ELR (cell line): ENCODE results near the gene TRAF2.

ENCODE experiments used
- DNase-seq: peaks from one replicate; pipeline ENCODE4 v3.0.0-alpha.2; 2015; ENCODE audit warnings: low read depth

Gene TRAF2

GRCh38 chr9:136949817-136950655 is 63.7 kb downstream of the TRAF2 start:
- peak; percentile 88 for DNase-seq

- DNase-seq: peak; percentile 23
Observed at GRCh38 chr9:136950656-136951276, 64.5 kb downstream of the TRAF2 start.

- no peak for DNase-seq
Observed at GRCh38 chr9:136951541-136952320, 65.4 kb downstream of the TRAF2 start, which contains the start of gene LCN12. Gene LCN12 (plus strand): TSS chr9:136952273. CDS start chr9:136952328, 55 bp downstream.

GRCh38 chr9:136952321-136952850 is 66.1 kb downstream of the TRAF2 start:
- DNase-seq: no peak

GRCh38 chr9:136952876-136953770 is 66.8 kb downstream of the TRAF2 start:
- DNase-seq: no peak

GRCh38 chr9:136953771-136954269 is 67.5 kb downstream of the TRAF2 start:
- DNase-seq: no peak

- DNase-seq: no peak
Observed at GRCh38 chr9:136954270-136955083, 68.2 kb downstream of the TRAF2 start.

GRCh38 chr9:136955202-136955942 is 69.1 kb downstream of the TRAF2 start:
- DNase-seq: no peak

- DNase-seq: no peak
Observed at GRCh38 chr9:136955943-136956335, 69.6 kb downstream of the TRAF2 start.

- no peak for DNase-seq
Observed at GRCh38 chr9:136956604-136957003, 70.3 kb downstream of the TRAF2 start.

GRCh38 chr9:136957461-136957860 is 71.1 kb downstream of the TRAF2 start:
- no peak for DNase-seq

- no peak for DNase-seq
Observed at GRCh38 chr9:136957901-136958300, 71.6 kb downstream of the TRAF2 start.

GRCh38 chr9:136958473-136958872 is 72.2 kb downstream of the TRAF2 start:
- no peak for DNase-seq

GRCh38 chr9:136958898-136959850 is 72.9 kb downstream of the TRAF2 start:
- no peak for DNase-seq

GRCh38 chr9:136960212-136960937 is 74.1 kb downstream of the TRAF2 start:
- DNase-seq: no peak

- DNase-seq: no peak
Observed at GRCh38 chr9:136960938-136961275, 74.6 kb downstream of the TRAF2 start.

GRCh38 chr9:136961279-136962065 is 75.2 kb downstream of the TRAF2 start:
- DNase-seq: no peak
